Transverse colon (tissue), 4 donors: ENCODE measurements around the gene ABTB1.

Experiments used
- CTCF ChIP-seq, 5 experiments: fragments of 200-600 bp in 3 of 5; fragments of 450-650 bp in 2 of 5; sonication (generic) in 3 of 5; IDR thresholded peaks; 1 replicate in 2 of 5; 2 replicates in 3 of 5; pipeline ENCODE4 v1.5.1; 2016 to 2017; ENCODE audit warnings: antibody characterized with exemption in 5 of 5, inconsistent platforms in 3 of 5, mild to moderate bottlenecking in 2 of 5, moderate library complexity in 1 of 5
- POLR2A ChIP-seq: fragments of 450-650 bp; IDR thresholded peaks from one replicate; pipeline ENCODE4 v1.6.1; 2016; ENCODE audit warnings: antibody characterized with exemption, mild to moderate bottlenecking, moderate library complexity
- POLR2AphosphoS5 ChIP-seq, 3 donors: sonication (generic); formaldehyde crosslinking; IDR thresholded peaks; one replicate each; pipeline ENCODE4 v1.6.1; 2016; ENCODE audit warnings: antibody characterized with exemption in 3 of 3

- TF ChIP-seq CTCF (IDR thresholded peaks at IDR 0.05) (no peak), POLR2A (no peak), POLR2AphosphoS5 (IDR thresholded peaks at IDR 0.05) (no peak)
Observed at GRCh38 chr3:127677541-127678314, 5.0 kb downstream of the ABTB1 start.
